GM19240 (cell line): ENCODE data around the gene MOB3B.
"Not testable (repeated sequence)": the region's sequence is repeated elsewhere in the genome, so short reads cannot be mapped to it uniquely, and the experiment has no call there.

Source experiments
- DNase-seq: peaks from one replicate; pipeline ENCODE4 v3.0.0; 2011; ENCODE audit warnings: low spot score; ENCODE audit not compliant: insufficient read length

MOB3B gene

GRCh38 chr9:27425827-27426510, 103.6 kb downstream of the MOB3B start:
- DNase-seq: no peak

- DNase-seq: no peak
These were observed 105.5 kb downstream of the MOB3B start for GRCh38 chr9:27423915-27424710.

GRCh38 chr9:27422279-27422834, 107.3 kb downstream of the MOB3B start:
- no peak for DNase-seq

GRCh38 chr9:27421577-27421976, 108.0 kb downstream of the MOB3B start:
- DNase-seq: no peak

GRCh38 chr9:27419558-27419957, 110.1 kb downstream of the MOB3B start:
- not testable (repeated sequence) for DNase-seq

GRCh38 chr9:27414220-27414761, 115.3 kb downstream of the MOB3B start:
- no peak for DNase-seq

GRCh38 chr9:27413511-27414219, 115.9 kb downstream of the MOB3B start:
- no peak for DNase-seq

- DNase-seq: no peak
These were observed 116.7 kb downstream of the MOB3B start for GRCh38 chr9:27412963-27413362.

GRCh38 chr9:27412081-27412480, 117.5 kb downstream of the MOB3B start:
- DNase-seq: no peak

- DNase-seq: no peak
These were observed 121.1 kb downstream of the MOB3B start for GRCh38 chr9:27408482-27408881.

GRCh38 chr9:27408001-27408400, 121.6 kb downstream of the MOB3B start:
- DNase-seq: no peak

- no peak for DNase-seq
These were observed 122.1 kb downstream of the MOB3B start for GRCh38 chr9:27407491-27407890.

GRCh38 chr9:27404661-27405060, 125.0 kb downstream of the MOB3B start:
- DNase-seq: no peak

GRCh38 chr9:27402626-27403025, 127.0 kb downstream of the MOB3B start:
- no peak for DNase-seq

- DNase-seq: no peak
These were observed 129.2 kb downstream of the MOB3B start for GRCh38 chr9:27400334-27400880.

GRCh38 chr9:27398982-27399653, 130.5 kb downstream of the MOB3B start:
- DNase-seq: no peak

GRCh38 chr9:27396495-27396894, 133.1 kb downstream of the MOB3B start:
- no peak for DNase-seq

GRCh38 chr9:27395484-27395921, 134.1 kb downstream of the MOB3B start:
- no peak for DNase-seq

- DNase-seq: no peak
These were observed 134.8 kb downstream of the MOB3B start for GRCh38 chr9:27394826-27395201.

- no peak for DNase-seq
These were observed 135.3 kb downstream of the MOB3B start for GRCh38 chr9:27394154-27394825.
